Upper lobe of left lung (tissue), 6 donors: Measurements from ENCODE around the gene ANKMY1. TPM values are rescaled to one million over a fixed set of nuclear protein-coding genes. Genes with fewer than 3 reads are reported as not detected.
A peak's percentile ranks its signal among the peaks of the same experiment; 100 is the strongest.

ENCODE experiments used
- ATAC-seq, 2 donors: fragments of 200-7000 bp; cut with Tn5 transposase; one replicate each; pipeline ENCODE4 v1.9.1; 2022; ENCODE audit warnings: mild to moderate bottlenecking in 2 of 2, moderate library complexity in 2 of 2; ENCODE audit not compliant: low FRiP score in 2 of 2
- DNase-seq, 2 donors: peaks; one replicate each; pipeline ENCODE4 v3.0.0-alpha.2; 2019 to 2020
- H3K27ac ChIP-seq, 4 donors: fragments of 200-600 bp; sonication (generic); one replicate each; pipeline ENCODE4 v1.5.1; 2016 to 2019
- H3K27me3 ChIP-seq, 4 donors: fragments of 200-600 bp; sonication (generic); one replicate each; pipeline ENCODE4 v1.5.1; 2017 to 2019
- H3K36me3 ChIP-seq, 4 donors: fragments of 200-600 bp; sonication (generic); one replicate each; pipeline ENCODE4 v1.5.1; 2016 to 2019
- H3K4me1 ChIP-seq, 4 donors: fragments of 200-600 bp; sonication (generic); one replicate each; pipeline ENCODE4 v1.5.1; 2018 to 2019
- H3K4me3 ChIP-seq, 4 donors: fragments of 200-600 bp; sonication (generic); one replicate each; pipeline ENCODE4 v1.5.1; 2017 to 2019; ENCODE audit warnings: mild to moderate bottlenecking in 2 of 4, moderate library complexity in 1 of 4
- H3K9me3 ChIP-seq, 4 donors: fragments of 200-600 bp; sonication (generic); one replicate each; pipeline ENCODE4 v1.5.1; 2018 to 2019
- EP300 ChIP-seq, 4 donors: sonication (generic); formaldehyde crosslinking; IDR thresholded peaks; one replicate each; pipeline ENCODE4 v1.5.1; 2017; ENCODE audit warnings: antibody characterized with exemption in 4 of 4, control low read depth in 2 of 4
- POLR2A ChIP-seq, 4 donors: fragments of 450-650 bp; IDR thresholded peaks; one replicate each; pipeline ENCODE4 v1.5.1; 2016 to 2017; ENCODE audit warnings: antibody characterized with exemption in 4 of 4, mild to moderate bottlenecking in 2 of 4
- POLR2AphosphoS5 ChIP-seq, 2 donors: sonication (generic); formaldehyde crosslinking; IDR thresholded peaks; one replicate each; pipeline ENCODE4 v1.5.1; 2017; ENCODE audit warnings: antibody characterized with exemption in 2 of 2
- WGBS, 2 donors: methylation state at CpG; one replicate each; pipeline ENCODE4 v1.1.5; 2017 to 2018; 5-methylcytosine and 5-hydroxymethylcytosine counted together
- total RNA-seq, 6 donors: library from RNA; depleted of rRNA in 4 of 6; stranded (reverse); fragments of >200 nt in 4 of 6; gene quantifications; one replicate each; pipeline versions ENCODE4 v1.1.0 to v1.2.1, GENCODE V29; 2016 to 2021
- TF ChIP-seq, protein P1 (sequence below), 6 experiments: fragments of 450-650 bp in 4 of 6; fragments of 200-600 bp in 2 of 6; sonication (generic) in 2 of 6; IDR thresholded peaks; one replicate each; pipeline ENCODE4 v1.5.1; 2016 to 2019; ENCODE audit warnings: antibody characterized with exemption in 6 of 6
- donor health status: DM: no; HTN: no; CAD: no; lungs with moderate emphysema.
- donor health status: DM: no; HTN: yes; CAD: no; lungs with severe emphysema.

Gene ANKMY1
- total RNA-seq, 6 donors from 2014 or later, result 23.7 to 97.4 (median 26.9) TPM

GRCh38 chr2:240554767-240555493, 2.9 kb downstream of the ANKMY1 start:
- no peak overlapping the region for H3K4me3 ChIP-seq
- H3K36me3 ChIP-seq, result peaks cover 0 to 18% (median 2%) of the 10 kb centered on the region in 4 donors
- no peak for ATAC-seq
- WGBS, 2 donors, result 89 to 90% methylated on average over 9 to 17 of the region's 17 CpGs
- H3K27ac ChIP-seq, result no peak overlapping the region
- peaks cover 23 to 36% (median 30%) of the 10 kb centered on the region in 4 donors for H3K4me1 ChIP-seq
- H3K27me3 ChIP-seq, result no peaks in the 10 kb centered on the region
- TF ChIP-seq POLR2A (IDR thresholded peaks at IDR 0.05) (no peak), EP300 (IDR thresholded peaks at IDR 0.05) (no peak), POLR2AphosphoS5 (IDR thresholded peaks at IDR 0.05) (no peak)
- TF ChIP-seq, protein P1, sequence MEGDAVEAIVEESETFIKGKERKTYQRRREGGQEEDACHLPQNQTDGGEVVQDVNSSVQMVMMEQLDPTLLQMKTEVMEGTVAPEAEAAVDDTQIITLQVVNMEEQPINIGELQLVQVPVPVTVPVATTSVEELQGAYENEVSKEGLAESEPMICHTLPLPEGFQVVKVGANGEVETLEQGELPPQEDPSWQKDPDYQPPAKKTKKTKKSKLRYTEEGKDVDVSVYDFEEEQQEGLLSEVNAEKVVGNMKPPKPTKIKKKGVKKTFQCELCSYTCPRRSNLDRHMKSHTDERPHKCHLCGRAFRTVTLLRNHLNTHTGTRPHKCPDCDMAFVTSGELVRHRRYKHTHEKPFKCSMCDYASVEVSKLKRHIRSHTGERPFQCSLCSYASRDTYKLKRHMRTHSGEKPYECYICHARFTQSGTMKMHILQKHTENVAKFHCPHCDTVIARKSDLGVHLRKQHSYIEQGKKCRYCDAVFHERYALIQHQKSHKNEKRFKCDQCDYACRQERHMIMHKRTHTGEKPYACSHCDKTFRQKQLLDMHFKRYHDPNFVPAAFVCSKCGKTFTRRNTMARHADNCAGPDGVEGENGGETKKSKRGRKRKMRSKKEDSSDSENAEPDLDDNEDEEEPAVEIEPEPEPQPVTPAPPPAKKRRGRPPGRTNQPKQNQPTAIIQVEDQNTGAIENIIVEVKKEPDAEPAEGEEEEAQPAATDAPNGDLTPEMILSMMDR (IDR thresholded peaks at IDR 0.05), result no peak
- no peaks in the 10 kb centered on the region for H3K9me3 ChIP-seq
- peak in 1 of 2 donors; percentile 72 for DNase-seq

GRCh38 chr2:240553956-240554480, 3.8 kb downstream of the ANKMY1 start:
- H3K9me3 ChIP-seq, result no peaks in the 10 kb centered on the region
- no peak overlapping the region for H3K4me3 ChIP-seq
- no peak for TF ChIP-seq POLR2A (IDR thresholded peaks at IDR 0.05)
- no peak for TF ChIP-seq POLR2AphosphoS5 (IDR thresholded peaks at IDR 0.05)
- no peak for TF ChIP-seq EP300 (IDR thresholded peaks at IDR 0.05)
- TF ChIP-seq, protein P1 (IDR thresholded peaks at IDR 0.05), result no peak
- H3K27ac ChIP-seq, result no peak overlapping the region
- peaks cover 0 to 18% (median 2%) of the 10 kb centered on the region in 4 donors for H3K36me3 ChIP-seq
- H3K27me3 ChIP-seq, result no peaks in the 10 kb centered on the region
- no peak for ATAC-seq
- peaks cover 16 to 27% (median 21%) of the 10 kb centered on the region in 4 donors for H3K4me1 ChIP-seq
- no peak for DNase-seq
- 86 to 96% methylated on average over 6 to 7 of the region's 7 CpGs for WGBS, 2 donors

GRCh38 chr2:240551811-240552210, 6.0 kb downstream of the ANKMY1 start:
- Histone ChIP-seq H3K4me1 (peaks cover 0 to 5% (median 0%) of the 10 kb centered on the region in 4 donors), H3K27me3 (no peaks in the 10 kb centered on the region), H3K9me3 (no peaks in the 10 kb centered on the region), H3K27ac (no peak overlapping the region), H3K36me3 (peaks cover 0 to 18% (median 2%) of the 10 kb centered on the region in 4 donors), H3K4me3 (no peak overlapping the region)
- DNase-seq (no peak), ATAC-seq (no peak)
- WGBS, 2 donors, result 4 to 45% methylated on average over 1 of the region's 1 CpG
- no peak for TF ChIP-seq POLR2A (IDR thresholded peaks at IDR 0.05)
- no peak for TF ChIP-seq EP300 (IDR thresholded peaks at IDR 0.05)
- TF ChIP-seq POLR2AphosphoS5 (IDR thresholded peaks at IDR 0.05), result no peak
- TF ChIP-seq, protein P1 (IDR thresholded peaks at IDR 0.05), result no peak

GRCh38 chr2:240551288-240551687, 6.5 kb downstream of the ANKMY1 start:
- 93 to 96% methylated on average over 4 of the region's 4 CpGs for WGBS, 2 donors
- TF ChIP-seq EP300 (IDR thresholded peaks at IDR 0.05) (no peak), POLR2AphosphoS5 (IDR thresholded peaks at IDR 0.05) (no peak), POLR2A (IDR thresholded peaks at IDR 0.05) (no peak)
- TF ChIP-seq, protein P1 (IDR thresholded peaks at IDR 0.05), result no peak
- H3K36me3 ChIP-seq, result peaks cover 0 to 18% (median 2%) of the 10 kb centered on the region in 4 donors
- no peak for DNase-seq
- H3K9me3 ChIP-seq, result no peaks in the 10 kb centered on the region
- H3K27me3 ChIP-seq, result no peaks in the 10 kb centered on the region
- H3K27ac ChIP-seq, result no peak overlapping the region
- no peak for ATAC-seq
- H3K4me1 ChIP-seq, result peaks cover 0 to under 1% (median 0%) of the 10 kb centered on the region in 4 donors
- H3K4me3 ChIP-seq, result no peak overlapping the region
